ENCODE measurements around the gene STIM2. TPM values are rescaled to one million over a fixed set of nuclear protein-coding genes. Genes with fewer than 3 reads are reported as not detected.

The STIM2 gene
- total and polyA plus RNA-seq, 2 donors, result 14.9 to 34.9 TPM

GRCh38 chr4:27003642-27004113, 143.0 kb downstream of the STIM2 start:
- H3K27ac ChIP-seq (ENCODE audit: low read depth), result no peak overlapping the region
- no peak for DNase-seq (ENCODE audit: extremely low spot score)
- H3K4me1 ChIP-seq (ENCODE audit: insufficient read depth), result no peaks in the 10 kb centered on the region
- H3K36me3 ChIP-seq (ENCODE audit: insufficient read depth), result no peaks in the 10 kb centered on the region
- no peak overlapping the region for H3K4me3 ChIP-seq (ENCODE audit: low read depth, low read length)
- 45% methylated on average over 5 of the region's 5 CpGs for WGBS

GRCh38 chr4:27005501-27005900, 144.9 kb downstream of the STIM2 start:
- Histone ChIP-seq H3K36me3 (ENCODE audit: insufficient read depth) (peaks cover 2% of the 10 kb centered on the region), H3K4me3 (ENCODE audit: low read depth, low read length) (no peak overlapping the region), H3K4me1 (ENCODE audit: insufficient read depth) (no peaks in the 10 kb centered on the region), H3K27ac (ENCODE audit: low read depth) (no peak overlapping the region)
- DNase-seq (ENCODE audit: extremely low spot score), result no peak

- WGBS, result 36% methylated on average over 10 of the region's 10 CpGs
- Histone ChIP-seq H3K4me1 (ENCODE audit: insufficient read depth) (no peaks in the 10 kb centered on the region), H3K27ac (ENCODE audit: low read depth) (no peak overlapping the region), H3K4me3 (ENCODE audit: low read depth, low read length) (no peak overlapping the region), H3K36me3 (ENCODE audit: insufficient read depth) (peaks cover 2% of the 10 kb centered on the region)
- DNase-seq (ENCODE audit: extremely low spot score), result no peak
These were observed 145.4 kb downstream of the STIM2 start for GRCh38 chr4:27005905-27006590.

- 12% methylated on average over 2 of the region's 2 CpGs for WGBS
- no peaks in the 10 kb centered on the region for H3K4me1 ChIP-seq (ENCODE audit: insufficient read depth)
These were observed 146.0 kb downstream of the STIM2 start for GRCh38 chr4:27006646-27007045.

GRCh38 chr4:27007507-27007906, 146.9 kb downstream of the STIM2 start:
- peaks cover 2% of the 10 kb centered on the region for H3K36me3 ChIP-seq (ENCODE audit: insufficient read depth)
- H3K4me1 ChIP-seq (ENCODE audit: insufficient read depth), result no peaks in the 10 kb centered on the region
- no peak for DNase-seq (ENCODE audit: extremely low spot score)
- WGBS, result 63% methylated on average over 3 of the region's 3 CpGs
- H3K4me3 ChIP-seq (ENCODE audit: low read depth, low read length), result no peak overlapping the region
- peak overlapping the region; percentile 23 for H3K27ac ChIP-seq (ENCODE audit: low read depth)

More at GRCh38 chr4:27006646-27007045, 146.0 kb downstream of the STIM2 start:
- peaks cover 2% of the 10 kb centered on the region for H3K36me3 ChIP-seq (ENCODE audit: insufficient read depth)
- no peak overlapping the region for H3K4me3 ChIP-seq (ENCODE audit: low read depth, low read length)
- no peak overlapping the region for H3K27ac ChIP-seq (ENCODE audit: low read depth)
- DNase-seq (ENCODE audit: extremely low spot score), result no peak

- DNase-seq (ENCODE audit: extremely low spot score), result no peak
- no peak overlapping the region for H3K4me3 ChIP-seq (ENCODE audit: low read depth, low read length)
- 45% methylated on average over 4 of the region's 4 CpGs for WGBS
- peaks cover 2% of the 10 kb centered on the region for H3K36me3 ChIP-seq (ENCODE audit: insufficient read depth)
- H3K4me1 ChIP-seq (ENCODE audit: insufficient read depth), result no peaks in the 10 kb centered on the region
- H3K27ac ChIP-seq (ENCODE audit: low read depth), result no peak overlapping the region
These were observed 148.0 kb downstream of the STIM2 start for GRCh38 chr4:27008679-27009078.

- Histone ChIP-seq H3K4me3 (ENCODE audit: low read depth, low read length) (no peak overlapping the region), H3K4me1 (ENCODE audit: insufficient read depth) (no peaks in the 10 kb centered on the region), H3K27ac (ENCODE audit: low read depth) (peak overlapping the region; percentile 10), H3K36me3 (ENCODE audit: insufficient read depth) (peaks cover 2% of the 10 kb centered on the region)
- DNase-seq (ENCODE audit: extremely low spot score), result no peak
- 33% methylated on average over 4 of the region's 4 CpGs for WGBS
These were observed 148.9 kb downstream of the STIM2 start for GRCh38 chr4:27009539-27009938.

- H3K4me1 ChIP-seq (ENCODE audit: insufficient read depth), result no peaks in the 10 kb centered on the region
- no peak overlapping the region for H3K27ac ChIP-seq (ENCODE audit: low read depth)
- DNase-seq (ENCODE audit: extremely low spot score), result no peak
- peaks cover 2% of the 10 kb centered on the region for H3K36me3 ChIP-seq (ENCODE audit: insufficient read depth)
- no peak overlapping the region for H3K4me3 ChIP-seq (ENCODE audit: low read depth, low read length)
- 25% methylated on average over 6 of the region's 6 CpGs for WGBS
These were observed 149.8 kb downstream of the STIM2 start for GRCh38 chr4:27010334-27010940.

- 85% methylated on average over 3 of the region's 3 CpGs for WGBS
These were observed 150.8 kb downstream of the STIM2 start for GRCh38 chr4:27011401-27011800.

GRCh38 chr4:27013012-27013411, 152.4 kb downstream of the STIM2 start:
- Histone ChIP-seq H3K4me1 (ENCODE audit: insufficient read depth) (no peaks in the 10 kb centered on the region), H3K36me3 (ENCODE audit: insufficient read depth) (peaks cover 5% of the 10 kb centered on the region), H3K27ac (ENCODE audit: low read depth) (no peak overlapping the region), H3K4me3 (ENCODE audit: low read depth, low read length) (no peak overlapping the region)
- no peak for DNase-seq (ENCODE audit: extremely low spot score)
- 94% methylated on average over 4 of the region's 4 CpGs for WGBS

More at GRCh38 chr4:27011401-27011800, 150.8 kb downstream of the STIM2 start:
- no peak overlapping the region for H3K4me3 ChIP-seq (ENCODE audit: low read depth, low read length)
- no peak overlapping the region for H3K27ac ChIP-seq (ENCODE audit: low read depth)
- H3K4me1 ChIP-seq (ENCODE audit: insufficient read depth), result no peaks in the 10 kb centered on the region
- H3K36me3 ChIP-seq (ENCODE audit: insufficient read depth), result peaks cover 2% of the 10 kb centered on the region
- no peak for DNase-seq (ENCODE audit: extremely low spot score)

GRCh38 chr4:27016551-27016950, 155.9 kb downstream of the STIM2 start:
- Histone ChIP-seq H3K4me1 (ENCODE audit: insufficient read depth) (no peaks in the 10 kb centered on the region), H3K27ac (ENCODE audit: low read depth) (no peak overlapping the region), H3K36me3 (ENCODE audit: insufficient read depth) (peaks cover 8% of the 10 kb centered on the region), H3K4me3 (ENCODE audit: low read depth, low read length) (no peak overlapping the region)
- WGBS, result 97% methylated on average over 3 of the region's 3 CpGs
- DNase-seq (ENCODE audit: extremely low spot score), result no peak

- Histone ChIP-seq H3K4me1 (ENCODE audit: insufficient read depth) (no peaks in the 10 kb centered on the region), H3K36me3 (ENCODE audit: insufficient read depth) (peaks cover 9% of the 10 kb centered on the region), H3K27ac (ENCODE audit: low read depth) (no peak overlapping the region), H3K4me3 (ENCODE audit: low read depth, low read length) (no peak overlapping the region)
- 97% methylated on average over 12 of the region's 12 CpGs for WGBS
- no peak for DNase-seq (ENCODE audit: extremely low spot score)
These were observed 157.0 kb downstream of the STIM2 start for GRCh38 chr4:27017623-27018022.

GRCh38 chr4:27018076-27018475, 157.4 kb downstream of the STIM2 start:
- Histone ChIP-seq H3K36me3 (ENCODE audit: insufficient read depth) (peaks cover 9% of the 10 kb centered on the region), H3K4me1 (ENCODE audit: insufficient read depth) (no peaks in the 10 kb centered on the region), H3K4me3 (ENCODE audit: low read depth, low read length) (no peak overlapping the region), H3K27ac (ENCODE audit: low read depth) (no peak overlapping the region)
- DNase-seq (ENCODE audit: extremely low spot score), result no peak
- 90% methylated on average over 5 of the region's 5 CpGs for WGBS

- no peak for DNase-seq (ENCODE audit: extremely low spot score)
- WGBS, result 97% methylated on average over 1 of the region's 1 CpG
- peaks cover 9% of the 10 kb centered on the region for H3K36me3 ChIP-seq (ENCODE audit: insufficient read depth)
- no peaks in the 10 kb centered on the region for H3K4me1 ChIP-seq (ENCODE audit: insufficient read depth)
- H3K4me3 ChIP-seq (ENCODE audit: low read depth, low read length), result no peak overlapping the region
- H3K27ac ChIP-seq (ENCODE audit: low read depth), result no peak overlapping the region
These were observed 158.3 kb downstream of the STIM2 start for GRCh38 chr4:27018910-27019309.
